Gastrocnemius medialis (tissue), 4 donors: Measurements from ENCODE around the gene PTH1R. TPM values are rescaled to one million over a fixed set of nuclear protein-coding genes. Genes with fewer than 3 reads are reported as not detected.

Source experiments
- ATAC-seq, 2 donors: fragments of 150-250 bp; one replicate each; pipeline ENCODE4 v1.9.1; 2016
- DNase-seq, 2 donors: peaks; one replicate each; pipeline ENCODE4 v3.0.0-alpha.2; 2019
- H3K27ac ChIP-seq, 4 donors: fragments of 200-600 bp; sonication (generic); 1 replicate in 1 of 4; 2 replicates in 3 of 4; pipeline ENCODE4 v1.5.1; 2016 to 2018; ENCODE audit warnings: mild to moderate bottlenecking in 2 of 4, moderate library complexity in 1 of 4
- H3K27me3 ChIP-seq, 3 donors: fragments of 200-600 bp; sonication (generic) in 2 of 3; 1 replicate in 1 of 3; 2 replicates in 2 of 3; pipeline versions ENCODE4 v1.5.1 to v1.6.0; 2016 to 2019; ENCODE audit warnings: mild to moderate bottlenecking in 1 of 3, moderate library complexity in 1 of 3
- H3K36me3 ChIP-seq, 2 donors: fragments of 200-600 bp; sonication (generic) in 1 of 2; one replicate each; pipeline ENCODE4 v1.5.1; 2017 to 2018
- H3K4me1 ChIP-seq, 2 donors: fragments of 200-600 bp; sonication (generic) in 1 of 2; one replicate each; pipeline ENCODE4 v1.5.1; 2016 to 2017; ENCODE audit warnings: mild to moderate bottlenecking in 2 of 2
- H3K4me3 ChIP-seq, 4 donors: fragments of 200-600 bp; sonication (generic) in 3 of 4; 1 replicate in 1 of 4; 2 replicates in 3 of 4; pipeline ENCODE4 v1.5.1; 2016 to 2019; ENCODE audit warnings: mild to moderate bottlenecking in 2 of 4
- H3K9me3 ChIP-seq, 3 donors: fragments of 200-600 bp; sonication (generic) in 2 of 3; 1 replicate in 1 of 3; 2 replicates in 2 of 3; pipeline ENCODE4 v1.5.1; 2016 to 2019
- POLR2A ChIP-seq, 2 donors: fragments of 450-650 bp; IDR thresholded peaks; one replicate each; pipeline ENCODE4 v1.6.1; 2017; ENCODE audit warnings: antibody characterized with exemption in 2 of 2, mild to moderate bottlenecking in 2 of 2, moderate library complexity in 2 of 2
- in situ Hi-C, 4 donors: fragments of 200-750 bp; cut with MboI; loops; one replicate each; pipeline versions ENCODE4 v1.15.0 to v1.8.0; 2017; ENCODE audit warnings: low sequenced_read_pairs in 4 of 4
- intact Hi-C: fragments of 100-400 bp; cut with DNase I; formaldehyde crosslinking; loops from one replicate; pipeline ENCODE4 v1.15.1; 2023; ENCODE audit warnings: low total_unique reads
- total RNA-seq, 4 donors: library from RNA; depleted of rRNA; stranded (reverse); fragments of >200 nt; gene quantifications; one replicate each; pipeline versions ENCODE4 v1.1.0 to v1.2.3, GENCODE V29; 2016
- TF ChIP-seq, protein P1 (sequence below), 5 experiments: fragments of 450-650 bp in 3 of 5; fragments of 200-600 bp in 2 of 5; sonication (generic) in 2 of 5; IDR thresholded peaks in 4 of 5; conservative IDR thresholded peaks in 1 of 5; 1 replicate in 4 of 5; 2 replicates in 1 of 5; pipeline ENCODE4 v1.5.1; 2016 to 2019; ENCODE audit warnings: antibody characterized with exemption in 5 of 5, mild to moderate bottlenecking in 3 of 5, moderate library complexity in 3 of 5

PTH1R gene
- total RNA-seq, 4 donors from 2014 or later = 2.3 to 7.9 (median 7.3) TPM

DNA sequence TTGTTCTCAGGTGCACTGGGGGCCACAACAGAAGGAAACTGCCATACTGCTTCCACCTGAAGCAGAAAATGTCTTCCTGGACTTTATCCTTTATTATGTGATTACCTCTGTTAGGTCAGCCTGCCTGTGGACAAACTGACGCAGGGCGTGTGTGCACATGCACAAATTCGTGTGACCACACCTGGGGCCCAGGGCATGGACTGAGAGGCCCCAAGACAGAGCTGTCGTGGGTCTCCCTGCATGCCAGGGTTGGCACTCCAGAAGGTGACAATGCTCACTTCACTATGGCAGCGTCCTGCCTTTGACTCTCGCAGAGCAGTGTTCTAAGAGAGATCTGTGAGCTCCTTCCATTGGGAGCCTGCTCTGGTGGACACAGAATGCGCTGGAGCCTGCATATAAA, 64.6 kb downstream of the PTH1R start:
- peaks cover 67 to 71% of the 10 kb centered on the region in 2 donors for H3K4me1 ChIP-seq
- intact Hi-C loops = no loop called here
- DNase-seq = no peak

DNA sequence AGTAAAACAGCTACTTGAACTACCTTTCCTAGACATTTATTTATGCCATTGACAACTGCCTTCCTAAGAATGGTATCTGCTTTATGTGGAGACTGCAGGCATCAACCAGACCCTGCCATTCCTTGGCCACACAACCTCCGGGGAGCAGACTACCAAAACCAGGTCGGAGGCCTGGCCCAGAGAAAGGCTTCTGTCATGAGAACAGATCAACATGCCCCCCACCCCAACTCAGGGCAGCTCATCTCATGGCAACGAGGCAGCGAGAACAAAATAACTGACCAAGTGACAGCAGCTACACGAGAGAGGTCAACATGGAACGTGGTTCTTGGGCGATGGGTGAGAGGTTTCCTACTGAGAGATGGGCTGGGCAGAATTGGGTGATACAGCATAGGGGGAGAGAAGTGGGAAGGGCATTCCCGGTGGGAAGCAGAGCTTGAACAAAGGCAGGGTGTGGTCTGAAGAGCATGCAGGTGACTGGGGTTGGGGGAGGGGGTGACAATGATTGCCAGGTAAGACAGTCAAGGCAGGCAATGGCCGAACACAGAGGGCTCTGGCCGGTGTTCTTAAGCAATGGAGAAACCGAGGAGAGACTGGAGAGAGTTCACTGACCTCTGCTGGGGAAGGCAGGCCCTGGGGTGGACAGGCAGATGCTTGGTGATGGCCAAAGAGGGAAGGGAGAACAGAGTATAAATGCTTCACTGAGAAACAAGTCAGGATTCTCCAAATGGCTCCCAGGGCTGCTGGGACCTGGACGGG, 65.1 kb downstream of the PTH1R start:
- no peak for TF ChIP-seq POLR2A (IDR thresholded peaks at IDR 0.05)
- TF ChIP-seq, protein P1, sequence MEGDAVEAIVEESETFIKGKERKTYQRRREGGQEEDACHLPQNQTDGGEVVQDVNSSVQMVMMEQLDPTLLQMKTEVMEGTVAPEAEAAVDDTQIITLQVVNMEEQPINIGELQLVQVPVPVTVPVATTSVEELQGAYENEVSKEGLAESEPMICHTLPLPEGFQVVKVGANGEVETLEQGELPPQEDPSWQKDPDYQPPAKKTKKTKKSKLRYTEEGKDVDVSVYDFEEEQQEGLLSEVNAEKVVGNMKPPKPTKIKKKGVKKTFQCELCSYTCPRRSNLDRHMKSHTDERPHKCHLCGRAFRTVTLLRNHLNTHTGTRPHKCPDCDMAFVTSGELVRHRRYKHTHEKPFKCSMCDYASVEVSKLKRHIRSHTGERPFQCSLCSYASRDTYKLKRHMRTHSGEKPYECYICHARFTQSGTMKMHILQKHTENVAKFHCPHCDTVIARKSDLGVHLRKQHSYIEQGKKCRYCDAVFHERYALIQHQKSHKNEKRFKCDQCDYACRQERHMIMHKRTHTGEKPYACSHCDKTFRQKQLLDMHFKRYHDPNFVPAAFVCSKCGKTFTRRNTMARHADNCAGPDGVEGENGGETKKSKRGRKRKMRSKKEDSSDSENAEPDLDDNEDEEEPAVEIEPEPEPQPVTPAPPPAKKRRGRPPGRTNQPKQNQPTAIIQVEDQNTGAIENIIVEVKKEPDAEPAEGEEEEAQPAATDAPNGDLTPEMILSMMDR (IDR thresholded peaks at IDR 0.05 in 4 of 5, conservative IDR thresholded peaks at IDR 0.05 in 1 of 5) = no peak
- intact Hi-C loops (no loop called here), in situ Hi-C loops (no loop called here)
- Histone ChIP-seq H3K4me1 (peaks cover 70 to 71% of the 10 kb centered on the region in 2 donors), H3K36me3 (peaks cover 0 to 10% of the 10 kb centered on the region in 2 donors), H3K9me3 (no peaks in the 10 kb centered on the region), H3K27ac (peak overlapping the region; percentile 69 to 89 (median 86)), H3K4me3 (no peak overlapping the region), H3K27me3 (no peaks in the 10 kb centered on the region)
- ATAC-seq (no peak), DNase-seq (no peak)

More for the DNA sequence above, 64.6 kb downstream of the PTH1R start:
- no peaks in the 10 kb centered on the region for H3K27me3 ChIP-seq
- in situ Hi-C loops = no loop called here
- peaks cover 0 to 10% of the 10 kb centered on the region in 2 donors for H3K36me3 ChIP-seq
- TF ChIP-seq, protein P1 (IDR thresholded peaks at IDR 0.05 in 4 of 5, conservative IDR thresholded peaks at IDR 0.05 in 1 of 5) = no peak
- TF ChIP-seq POLR2A (IDR thresholded peaks at IDR 0.05) = no peak
- no peak for ATAC-seq
- no peak overlapping the region for H3K4me3 ChIP-seq
- peak overlapping the region; percentile 69 to 89 (median 86) for H3K27ac ChIP-seq
- H3K9me3 ChIP-seq = no peaks in the 10 kb centered on the region

GRCh38 chr3:46943237-46944187, 66.0 kb downstream of the PTH1R start:
- Histone ChIP-seq H3K4me3 (no peak overlapping the region), H3K27ac (peak overlapping the region; percentile 69 to 89 (median 86)), H3K9me3 (no peaks in the 10 kb centered on the region), H3K36me3 (peaks cover 0 to 10% of the 10 kb centered on the region in 2 donors), H3K4me1 (peaks cover 71 to 73% of the 10 kb centered on the region in 2 donors), H3K27me3 (no peaks in the 10 kb centered on the region)
- ATAC-seq (no peak), DNase-seq (peak in 1 of 2 donors; percentile 56)
- intact Hi-C loops = no loop called here
- TF ChIP-seq POLR2A (IDR thresholded peaks at IDR 0.05) = no peak
- TF ChIP-seq, protein P1 (IDR thresholded peaks at IDR 0.05 in 4 of 5, conservative IDR thresholded peaks at IDR 0.05 in 1 of 5) = no peak
- in situ Hi-C loops = no loop called here

GRCh38 chr3:46944191-46944590, 66.7 kb downstream of the PTH1R start:
- H3K4me1 ChIP-seq = peaks cover 71 to 73% of the 10 kb centered on the region in 2 donors
- no peak for ATAC-seq
- TF ChIP-seq POLR2A (IDR thresholded peaks at IDR 0.05) = no peak
- TF ChIP-seq, protein P1 (IDR thresholded peaks at IDR 0.05 in 4 of 5, conservative IDR thresholded peaks at IDR 0.05 in 1 of 5) = no peak
- intact Hi-C loops = no loop called here
- in situ Hi-C loops = no loop called here
- no peak overlapping the region for H3K4me3 ChIP-seq
- H3K27me3 ChIP-seq = no peaks in the 10 kb centered on the region
- DNase-seq = no peak
- H3K27ac ChIP-seq = peak overlapping the region; percentile 69 to 89 (median 86)
- H3K36me3 ChIP-seq = peaks cover 0 to 10% of the 10 kb centered on the region in 2 donors
- no peaks in the 10 kb centered on the region for H3K9me3 ChIP-seq
